D341Med (cell line): ENCODE data around the gene ELSPBP1.
"Not testable (repeated sequence)": the region's sequence is repeated elsewhere in the genome, so short reads cannot be mapped to it uniquely, and the experiment has no call there.

Experiments used
- DNase-seq: peaks from one replicate; pipeline ENCODE4 v3.0.0; 2012; ENCODE audit warnings: low spot score

Gene ELSPBP1

GRCh38 chr19:47994209-47994802 is at the start of gene ELSPBP1:
TSS of gene ELSPBP1 (plus strand) at chr19:47994632. CDS start at chr19:48008668, 14,036 bp downstream.
- no peak for DNase-seq

- DNase-seq = not testable (repeated sequence)
Measured at GRCh38 chr19:47949852-47950521, 44.4 kb upstream of the ELSPBP1 start.

- not testable (repeated sequence) for DNase-seq
Measured at GRCh38 chr19:47952132-47952531, 42.3 kb upstream of the ELSPBP1 start.

- DNase-seq = not testable (repeated sequence)
Measured at GRCh38 chr19:47955936-47956335, 38.5 kb upstream of the ELSPBP1 start.

GRCh38 chr19:47973529-47973928 is 20.9 kb upstream of the ELSPBP1 start:
- no peak for DNase-seq

GRCh38 chr19:47991191-47991808 is 3.1 kb upstream of the ELSPBP1 start:
- no peak for DNase-seq

GRCh38 chr19:47992070-47992469 is 2.4 kb upstream of the ELSPBP1 start, which contains the start of gene BSPH1:
TSS of gene BSPH1 (minus strand) at chr19:47992170. CDS start at chr19:47992081, 89 bp downstream.
- DNase-seq = no peak

GRCh38 chr19:47996230-47996727 is 1.8 kb downstream of the ELSPBP1 start:
- DNase-seq = no peak

GRCh38 chr19:47998800-47999199 is 4.4 kb downstream of the ELSPBP1 start:
- no peak for DNase-seq

GRCh38 chr19:48000846-48001245 is 6.4 kb downstream of the ELSPBP1 start:
- DNase-seq = no peak

GRCh38 chr19:48004236-48004635 is 9.8 kb downstream of the ELSPBP1 start:
- DNase-seq = no peak

- DNase-seq = no peak
Measured at GRCh38 chr19:48006762-48007161, 12.3 kb downstream of the ELSPBP1 start.

- no peak for DNase-seq
Measured at GRCh38 chr19:48010932-48011758, 16.7 kb downstream of the ELSPBP1 start.

- no peak for DNase-seq
Measured at GRCh38 chr19:48020686-48021085, 26.3 kb downstream of the ELSPBP1 start.

GRCh38 chr19:48023011-48023410 is 28.6 kb downstream of the ELSPBP1 start:
- no peak for DNase-seq

- DNase-seq = no peak
Measured at GRCh38 chr19:48023518-48023917, 29.1 kb downstream of the ELSPBP1 start.

- no peak for DNase-seq
Measured at GRCh38 chr19:48025480-48025879, 31.0 kb downstream of the ELSPBP1 start.

GRCh38 chr19:48029431-48029830 is 35.0 kb downstream of the ELSPBP1 start:
- peak; percentile 78 for DNase-seq

- DNase-seq = peak; percentile 51
Measured at GRCh38 chr19:48030073-48030472, 35.6 kb downstream of the ELSPBP1 start.

- DNase-seq = no peak
Measured at GRCh38 chr19:48033604-48034003, 39.2 kb downstream of the ELSPBP1 start.

GRCh38 chr19:48036765-48037164 is 42.3 kb downstream of the ELSPBP1 start:
- DNase-seq = no peak
